H9 (cell line): ENCODE data around the gene NEGR1. TPM values are rescaled to one million over a fixed set of nuclear protein-coding genes. Genes with fewer than 3 reads are reported as not detected.

Experiments
- DNase-seq: peaks from one replicate; pipeline ENCODE4 v3.0.0-alpha.2; 2017
- H2AFZ ChIP-seq: one replicate; pipeline ENCODE4 v1.6.1; 2013; ENCODE audit warnings: mild to moderate bottlenecking, low read length, control low read depth, moderate library complexity
- H2AK5ac ChIP-seq: 2 replicates; pipeline ENCODE4 v1.6.1; 2013; ENCODE audit warnings: low read length, control low read depth, mixed read lengths; ENCODE audit not compliant: insufficient read length
- H2BK120ac ChIP-seq: one replicate; pipeline ENCODE4 v1.6.1; 2013; ENCODE audit warnings: low read depth, mild to moderate bottlenecking, low read length, control low read depth, inconsistent platforms; ENCODE audit not compliant: poor library complexity, severe bottlenecking
- H2BK12ac ChIP-seq: 2 replicates; pipeline ENCODE4 v1.6.1; 2013; ENCODE audit warnings: low read length, control low read depth, mixed read lengths, low read depth; ENCODE audit not compliant: insufficient read length
- H2BK15ac ChIP-seq: 2 replicates; pipeline ENCODE4 v1.6.1; 2013; ENCODE audit warnings: low read depth, low read length, control low read depth
- H2BK20ac ChIP-seq: one replicate; pipeline ENCODE4 v1.6.1; 2013; ENCODE audit warnings: low read depth, mild to moderate bottlenecking, low read length, control low read depth, inconsistent platforms; ENCODE audit not compliant: poor library complexity, severe bottlenecking
- H2BK5ac ChIP-seq: 2 replicates; pipeline ENCODE4 v1.6.1; 2013; ENCODE audit warnings: low read length, control low read depth, mixed read lengths; ENCODE audit not compliant: insufficient read length
- H3K14ac ChIP-seq: 2 replicates; pipeline ENCODE4 v1.6.1; 2013; ENCODE audit warnings: low read length, control low read depth; ENCODE audit not compliant: insufficient read depth
- H3K18ac ChIP-seq: 2 replicates; pipeline ENCODE4 v1.6.1; 2013; ENCODE audit warnings: low read depth, mild to moderate bottlenecking, mixed read lengths, low read length, control low read depth; ENCODE audit not compliant: insufficient read length
- H3K23ac ChIP-seq: 2 replicates; pipeline ENCODE4 v1.6.1; 2013; ENCODE audit warnings: low read length, control low read depth, mixed read lengths, low read depth; ENCODE audit not compliant: insufficient read length
- H3K23me2 ChIP-seq: 2 replicates; pipeline ENCODE4 v1.6.1; 2013; ENCODE audit warnings: low read depth, mild to moderate bottlenecking, mixed read lengths, low read length, control low read depth; ENCODE audit not compliant: insufficient read length, poor library complexity, severe bottlenecking
- H3K27ac ChIP-seq: 2 replicates; pipeline ENCODE4 v1.5.1; 2013; ENCODE audit warnings: low read length, control low read depth, mixed read lengths, low read depth; ENCODE audit not compliant: insufficient read length
- H3K27me3 ChIP-seq: 2 replicates; pipeline ENCODE4 v1.6.1; 2013; ENCODE audit warnings: low read length, control low read depth, inconsistent platforms; ENCODE audit not compliant: insufficient read depth
- H3K4ac ChIP-seq: 2 replicates; pipeline ENCODE4 v1.6.1; 2013; ENCODE audit warnings: low read depth, mild to moderate bottlenecking, control low read depth, inconsistent platforms, low read length, moderate library complexity
- H3K4me1 ChIP-seq: 2 replicates; pipeline ENCODE4 v1.6.1; 2013; ENCODE audit warnings: low read length, control low read depth, inconsistent platforms; ENCODE audit not compliant: insufficient read depth
- H3K4me2 ChIP-seq: 2 replicates; pipeline ENCODE4 v1.6.1; 2013; ENCODE audit warnings: low read length, control low read depth, mixed read lengths; ENCODE audit not compliant: insufficient read length, insufficient read depth
- H3K56ac ChIP-seq: 2 replicates; pipeline ENCODE4 v1.6.1; 2013; ENCODE audit warnings: low read depth, mild to moderate bottlenecking, mixed read lengths, low read length, control low read depth; ENCODE audit not compliant: insufficient read length
- H3K79me1 ChIP-seq: 2 replicates; pipeline ENCODE4 v1.6.1; 2013; ENCODE audit warnings: low read depth, mild to moderate bottlenecking, moderate library complexity, low read length, control low read depth, inconsistent platforms; ENCODE audit not compliant: insufficient read depth, poor library complexity, severe bottlenecking
- H3K79me2 ChIP-seq: 2 replicates; pipeline ENCODE4 v1.6.1; 2013; ENCODE audit warnings: low read length, control low read depth, inconsistent platforms; ENCODE audit not compliant: insufficient read depth
- H3K9ac ChIP-seq: 2 replicates; pipeline ENCODE4 v1.6.1; 2013; ENCODE audit warnings: low read length, control low read depth, mixed read lengths; ENCODE audit not compliant: insufficient read length; ENCODE audit errors: extremely low read depth
- H3K9me3 ChIP-seq: one replicate; pipeline ENCODE4 v1.6.1; 2013; ENCODE audit warnings: low read depth, low read length, inconsistent platforms; ENCODE audit not compliant: control insufficient read depth
- H3T11ph ChIP-seq: one replicate; pipeline ENCODE4 v1.6.1; 2013; ENCODE audit warnings: mild to moderate bottlenecking, low read length, control low read depth, inconsistent platforms
- H4K20me1 ChIP-seq: one replicate; pipeline ENCODE4 v1.6.1; 2013; ENCODE audit not compliant: control insufficient read depth, insufficient read length, insufficient read depth
- H4K5ac ChIP-seq: 2 replicates; pipeline ENCODE4 v1.6.1; 2013; ENCODE audit warnings: low read depth, mild to moderate bottlenecking, mixed read lengths, low read length, control low read depth; ENCODE audit not compliant: insufficient read length
- H4K8ac ChIP-seq: replicated peaks from 2 replicates; pipeline ENCODE4 v1.6.1; 2013; ENCODE audit warnings: low read length, control low read depth, mixed read lengths, low read depth; ENCODE audit not compliant: insufficient read length
- H4K91ac ChIP-seq: 2 replicates; pipeline ENCODE4 v1.6.1; 2013; ENCODE audit warnings: low read depth, mild to moderate bottlenecking, moderate library complexity, mixed read lengths, low read length, control low read depth; ENCODE audit not compliant: insufficient read length
- H3K27ac Mint-ChIP-seq, 3 experiments: 2 replicates in 2 of 3; 3 replicates in 1 of 3; pipeline ENCODE4 v1.8.0; 2020 to 2021; ENCODE audit warnings: mixed read lengths in 3 of 3, mild to moderate bottlenecking in 1 of 3, moderate library complexity in 1 of 3
- H3K27me3 Mint-ChIP-seq: 2 replicates; pipeline ENCODE4 v1.8.0; 2021; ENCODE audit warnings: low read depth, mild to moderate bottlenecking, moderate library complexity, mixed read lengths
- H3K36me3 Mint-ChIP-seq, 3 experiments: 2 replicates in 2 of 3; 3 replicates in 1 of 3; pipeline ENCODE4 v1.8.0; 2020 to 2021; ENCODE audit warnings: low read depth in 3 of 3, mixed read lengths in 3 of 3; ENCODE audit not compliant: insufficient read depth in 1 of 3
- H3K4me1 Mint-ChIP-seq, 2 experiments: 2 replicates each; pipeline ENCODE4 v1.8.0; 2020; ENCODE audit warnings: mixed read lengths in 2 of 2
- H3K4me3 Mint-ChIP-seq, 2 experiments: 2 replicates in 1 of 2; 3 replicates in 1 of 2; pipeline ENCODE4 v1.8.0; 2020 to 2021; ENCODE audit warnings: mild to moderate bottlenecking in 2 of 2, mixed read lengths in 2 of 2, moderate library complexity in 1 of 2
- H3K9me3 Mint-ChIP-seq, 2 experiments: 2 replicates in 1 of 2; 3 replicates in 1 of 2; pipeline ENCODE4 v1.8.0; 2020; ENCODE audit warnings: mild to moderate bottlenecking in 2 of 2, mixed read lengths in 2 of 2, moderate library complexity in 1 of 2
- CTCF ChIP-seq: fragments of 200-600 bp; sonication (generic); conservative IDR thresholded peaks from 3 replicates; pipeline ENCODE4 v1.8.0; 2021; ENCODE audit warnings: antibody characterized with exemption, mild to moderate bottlenecking
- total RNA-seq: library from RNA; stranded (reverse); gene quantifications from 2 replicates; pipeline ENCODE4 v1.2.1, GENCODE V29; 2021

Gene NEGR1
- total RNA-seq, 1 experiment from 2014 or later, result 0.13 TPM

- Histone ChIP-seq H4K91ac (no peak overlapping the region), H2BK15ac (no peak overlapping the region), H2BK120ac (no peak overlapping the region), H3K27ac (no peak overlapping the region), H3K4me1 (no peaks in the 10 kb centered on the region; the same call in 1 of the 2 replicates), H2AK5ac (no peak overlapping the region), H4K8ac (no peak overlapping the region), H3T11ph (no peak overlapping the region), H3K4me2 (no peak overlapping the region), H3K56ac (no peak overlapping the region), H3K27me3 (no peaks in the 10 kb centered on the region), H3K9me3 (no peaks in the 10 kb centered on the region), H3K14ac (no peak overlapping the region), H2BK5ac (no peak overlapping the region), H3K23me2 (no peaks in the 10 kb centered on the region), H3K18ac (no peak overlapping the region), H2AFZ (no peak overlapping the region), H3K23ac (no peak overlapping the region), H2BK20ac (no peak overlapping the region), H3K4ac (no peak overlapping the region), H3K79me1 (no peaks in the 10 kb centered on the region), H4K20me1 (no peaks in the 10 kb centered on the region), H2BK12ac (no peak overlapping the region), H4K5ac (no peak overlapping the region), H3K9ac (no peak overlapping the region), H3K79me2 (no peaks in the 10 kb centered on the region)
- H3K9me3 Mint-ChIP-seq, result no peaks in the 10 kb centered on the region
- H3K4me1 Mint-ChIP-seq, result peaks cover 14 to 16% of the 10 kb centered on the region in 2 experiments
- H3K4me3 Mint-ChIP-seq, result no peak overlapping the region
- no peak for DNase-seq
- no peaks in the 10 kb centered on the region for H3K36me3 Mint-ChIP-seq
- no peaks in the 10 kb centered on the region for H3K27me3 Mint-ChIP-seq
- TF ChIP-seq CTCF, result peak; percentile 58
- no peak overlapping the region for H3K27ac Mint-ChIP-seq
These were observed 688.8 kb downstream of the NEGR1 start for GRCh38 chr1:71593523-71593922.
